ENCODE data around the gene STX5.
"Not testable (repeated sequence)": the region's sequence is repeated elsewhere in the genome, so short reads cannot be mapped to it uniquely, and the experiment has no call there.

The STX5 gene

DNA sequence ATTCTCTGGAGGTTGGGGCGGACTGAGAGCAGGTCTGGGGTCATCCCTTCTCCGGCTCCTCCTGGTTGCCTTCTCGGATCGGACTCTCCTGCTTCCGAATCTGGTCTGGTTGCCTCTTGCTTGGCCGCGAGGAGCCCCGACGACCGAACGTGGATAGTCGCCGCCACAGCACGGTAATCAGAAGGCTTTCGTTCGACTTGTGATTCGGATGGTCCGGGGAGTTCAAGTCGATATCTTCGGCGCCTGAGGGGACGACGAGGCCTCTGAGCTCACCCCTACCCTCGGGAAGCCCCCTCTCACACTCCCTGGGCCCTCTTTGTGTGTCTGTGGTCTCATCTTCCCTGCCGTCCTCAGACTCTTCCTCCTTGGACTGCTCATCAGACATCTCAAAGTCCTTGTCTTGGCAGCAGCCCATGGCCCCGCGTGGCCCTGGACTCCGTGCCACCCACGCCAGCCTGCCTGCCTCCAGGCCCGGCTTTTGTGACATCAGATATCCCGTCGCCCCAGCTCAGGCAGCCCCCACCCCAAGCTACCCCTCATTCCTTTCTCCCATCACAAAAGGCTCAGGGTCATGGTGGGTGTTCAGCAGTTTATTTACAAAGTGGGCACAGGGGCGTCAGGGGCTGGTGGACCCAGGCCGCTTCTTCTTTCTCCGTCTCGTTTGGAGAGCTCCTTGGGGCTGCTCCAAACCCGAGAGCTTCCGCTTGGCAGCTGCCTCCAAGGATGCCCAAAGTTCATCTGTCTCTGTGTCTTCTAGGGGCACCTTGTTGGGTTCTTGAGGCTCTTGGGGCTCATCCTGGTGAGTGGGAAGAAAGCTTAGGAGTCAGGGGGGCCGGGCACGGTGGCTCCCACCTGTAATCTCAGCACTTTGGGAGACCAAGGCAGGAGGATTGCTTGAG lies 734 bp upstream of the STX5 start, which contains the start of gene TEX54:
TEX54 (minus strand) TSS at position 506 of the 899 bp plus-strand sequence.
- peak within 1 kb of the TSS; percentile 97 for H2AFZ ChIP-seq (ENCODE audit: low read length)
- no peak within 1 kb of the TSS for H3K4ac ChIP-seq (ENCODE audit: low read length)
- peaks cover 3 to 7% of the 10 kb centered on the region in 2 donors for H3K4me1 ChIP-seq (ENCODE audit: control insufficient read depth in 2 of 2, insufficient read depth in 1 of 2, low read depth in 1 of 2, low read length in 2 of 2)
- peak within 1 kb of the TSS; percentile 96 for H3K9ac ChIP-seq (ENCODE audit: low read depth, low read length, poor library complexity)
- peak within 1 kb of the TSS; percentile 83 for H3K14ac ChIP-seq (ENCODE audit: low read length)
- peak within 1 kb of the TSS; percentile 92 for H3K4me2 ChIP-seq (ENCODE audit: insufficient read depth, low read length, poor library complexity, severe bottlenecking)
- H3K36me3 ChIP-seq (replicated peaks in 1 of 2; ENCODE audit: control insufficient read depth in 2 of 2, insufficient read depth in 2 of 2, low read length in 2 of 2), result peaks cover 29 to 55% of the 10 kb centered on the region in 2 donors
- no peak within 1 kb of the TSS for H4K8ac ChIP-seq (ENCODE audit: low read depth, low read length)
- no CpG with 5 or more reads among the region's 40 CpGs for WGBS, 2 donors (ENCODE audit: extremely low coverage in 2 of 2, insufficient read length in 2 of 2, insufficient replicate concordance in 1 of 2)
- peak within 1 kb of the TSS; percentile 91 for H2BK5ac ChIP-seq (ENCODE audit: low read length)
- H2BK120ac ChIP-seq (ENCODE audit: low read depth, low read length), result peak within 1 kb of the TSS; percentile 93
- peak within 1 kb of the TSS; percentile 83 for H3K27ac ChIP-seq (replicated peaks; ENCODE audit: low read length)
- peak within 1 kb of the TSS; percentile 98 for H3K23ac ChIP-seq (ENCODE audit: low read depth, low read length, poor library complexity)
- peaks cover 7% of the 10 kb centered on the region for H3K79me1 ChIP-seq (ENCODE audit: low read depth, low read length)
- peak within 1 kb of the TSS; percentile 95 for H2AK5ac ChIP-seq (ENCODE audit: low read depth, low read length)
- H3K18ac ChIP-seq (ENCODE audit: low read length), result peak within 1 kb of the TSS; percentile 99
- no peaks in the 10 kb centered on the region for H3K9me3 ChIP-seq (replicated peaks in 1 of 2; ENCODE audit: control insufficient read depth in 2 of 2, insufficient read depth in 1 of 2, low read depth in 1 of 2, low read length in 2 of 2)
- peak within 1 kb of the TSS; percentile 70 to 90 for H3K4me3 ChIP-seq (ENCODE audit: low read length in 2 of 2)
- peak within 1 kb of the TSS; percentile 94 for H2BK15ac ChIP-seq (ENCODE audit: low read length)
- H3K27me3 ChIP-seq (ENCODE audit: control insufficient read depth in 3 of 3, insufficient read depth in 3 of 3, low read depth in 1 of 3, low read length in 3 of 3), result no peaks in the 10 kb centered on the region
- H4K91ac ChIP-seq (ENCODE audit: low read depth, low read length, poor library complexity), result no peak within 1 kb of the TSS
- DNase-seq (ENCODE audit: low spot score), result no peak
- H2BK12ac ChIP-seq (ENCODE audit: low read length), result peak within 1 kb of the TSS; percentile 34

DNA sequence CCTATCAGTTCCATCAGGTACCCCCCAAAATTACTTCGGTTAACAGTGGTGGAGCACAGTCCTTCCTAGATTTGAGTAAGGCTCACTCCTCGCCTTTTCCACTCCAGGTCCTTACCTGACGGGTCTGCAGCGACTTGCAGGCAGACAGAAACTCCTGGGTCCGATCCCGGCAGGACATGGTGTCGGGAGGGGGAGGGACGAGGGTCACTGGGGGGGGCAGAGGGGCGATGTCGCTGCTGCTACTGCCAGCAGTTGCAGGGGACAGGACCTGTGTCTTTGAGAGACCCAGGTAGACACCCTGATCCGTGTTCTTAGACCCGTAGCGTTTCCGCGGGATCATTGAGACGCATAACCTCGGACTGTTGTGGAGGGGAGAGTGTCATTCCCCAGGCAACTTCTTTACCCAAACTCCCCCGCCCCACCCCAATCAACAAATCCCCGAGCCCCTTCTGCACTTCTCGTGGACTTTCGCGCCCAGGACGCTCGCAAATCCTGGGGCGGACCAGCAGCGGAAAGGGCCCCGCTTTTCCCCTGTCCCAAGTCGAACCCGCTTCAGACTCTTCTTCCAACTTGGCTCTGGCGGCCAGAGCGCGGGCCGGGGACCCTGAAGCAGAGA lies 839 bp downstream of the STX5 start:
- Histone ChIP-seq H3K4me2 (ENCODE audit: insufficient read depth, low read length, poor library complexity, severe bottlenecking) (peak overlapping the region; percentile 82), H3K79me1 (ENCODE audit: low read depth, low read length) (peaks cover 7% of the 10 kb centered on the region), H3K9me3 (replicated peaks in 1 of 2; ENCODE audit: control insufficient read depth in 2 of 2, insufficient read depth in 1 of 2, low read depth in 1 of 2, low read length in 2 of 2) (no peaks in the 10 kb centered on the region), H4K8ac (ENCODE audit: low read depth, low read length) (peak overlapping the region; percentile 54), H3K23ac (ENCODE audit: low read depth, low read length, poor library complexity) (peak overlapping the region; percentile 92), H3K4me1 (ENCODE audit: control insufficient read depth in 2 of 2, insufficient read depth in 1 of 2, low read depth in 1 of 2, low read length in 2 of 2) (peaks cover 3 to 7% of the 10 kb centered on the region in 2 donors), H2AK5ac (ENCODE audit: low read depth, low read length) (no peak overlapping the region), H2AFZ (ENCODE audit: low read length) (peak overlapping the region; percentile 97), H3K9ac (ENCODE audit: low read depth, low read length, poor library complexity) (peak overlapping the region; percentile 92), H3K27me3 (ENCODE audit: control insufficient read depth in 3 of 3, insufficient read depth in 3 of 3, low read depth in 1 of 3, low read length in 3 of 3) (no peaks in the 10 kb centered on the region), H4K91ac (ENCODE audit: low read depth, low read length, poor library complexity) (no peak overlapping the region), H3K18ac (ENCODE audit: low read length) (peak overlapping the region; percentile 98), H2BK12ac (ENCODE audit: low read length) (no peak overlapping the region), H3K4me3 (ENCODE audit: low read length in 2 of 2) (peak overlapping the region; percentile 70 to 95), H2BK120ac (ENCODE audit: low read depth, low read length) (no peak overlapping the region), H3K14ac (ENCODE audit: low read length) (no peak overlapping the region), H3K36me3 (replicated peaks in 1 of 2; ENCODE audit: control insufficient read depth in 2 of 2, insufficient read depth in 2 of 2, low read length in 2 of 2) (peaks cover 28 to 54% of the 10 kb centered on the region in 2 donors), H3K4ac (ENCODE audit: low read length) (peak overlapping the region; percentile 42), H3K27ac (replicated peaks; ENCODE audit: low read length) (peak overlapping the region; percentile 93), H2BK15ac (ENCODE audit: low read length) (no peak overlapping the region), H2BK5ac (ENCODE audit: low read length) (peak overlapping the region; percentile 79)
- DNase-seq (ENCODE audit: low spot score), result no peak
- WGBS, 2 donors (ENCODE audit: extremely low coverage in 2 of 2, insufficient read length in 2 of 2, insufficient replicate concordance in 1 of 2), result no CpG with 5 or more reads among the region's 33 CpGs

- not testable (repeated sequence) for H3K27me3 ChIP-seq (ENCODE audit: control insufficient read depth in 3 of 3, insufficient read depth in 3 of 3, low read depth in 1 of 3, low read length in 3 of 3); H3K4me3 ChIP-seq (ENCODE audit: low read length in 2 of 2); H3K9ac ChIP-seq (ENCODE audit: low read depth, low read length, poor library complexity); H4K8ac ChIP-seq (ENCODE audit: low read depth, low read length); H3K79me1 ChIP-seq (ENCODE audit: low read depth, low read length); H2AK5ac ChIP-seq (ENCODE audit: low read depth, low read length); H2BK120ac ChIP-seq (ENCODE audit: low read depth, low read length); H3K18ac ChIP-seq (ENCODE audit: low read length); H2BK15ac ChIP-seq (ENCODE audit: low read length); H3K4me1 ChIP-seq (ENCODE audit: control insufficient read depth in 2 of 2, insufficient read depth in 1 of 2, low read depth in 1 of 2, low read length in 2 of 2); H4K91ac ChIP-seq (ENCODE audit: low read depth, low read length, poor library complexity); DNase-seq (ENCODE audit: low spot score); H2AFZ ChIP-seq (ENCODE audit: low read length); H3K4ac ChIP-seq (ENCODE audit: low read length); H3K27ac ChIP-seq (replicated peaks; ENCODE audit: low read length); H2BK12ac ChIP-seq (ENCODE audit: low read length); H3K14ac ChIP-seq (ENCODE audit: low read length); H3K9me3 ChIP-seq (replicated peaks in 1 of 2; ENCODE audit: control insufficient read depth in 2 of 2, insufficient read depth in 1 of 2, low read depth in 1 of 2, low read length in 2 of 2); H3K23ac ChIP-seq (ENCODE audit: low read depth, low read length, poor library complexity); H3K4me2 ChIP-seq (ENCODE audit: insufficient read depth, low read length, poor library complexity, severe bottlenecking); H2BK5ac ChIP-seq (ENCODE audit: low read length)
- peaks cover 25 to 54% of the 10 kb centered on the region in 2 donors for H3K36me3 ChIP-seq (replicated peaks in 1 of 2; ENCODE audit: control insufficient read depth in 2 of 2, insufficient read depth in 2 of 2, low read length in 2 of 2)
- WGBS, 2 donors (ENCODE audit: extremely low coverage in 2 of 2, insufficient read length in 2 of 2, insufficient replicate concordance in 1 of 2), result no CpG with 5 or more reads among the region's 8 CpGs
Measured at GRCh38 chr11:62828130-62828529, 3.7 kb downstream of the STX5 start.

DNA sequence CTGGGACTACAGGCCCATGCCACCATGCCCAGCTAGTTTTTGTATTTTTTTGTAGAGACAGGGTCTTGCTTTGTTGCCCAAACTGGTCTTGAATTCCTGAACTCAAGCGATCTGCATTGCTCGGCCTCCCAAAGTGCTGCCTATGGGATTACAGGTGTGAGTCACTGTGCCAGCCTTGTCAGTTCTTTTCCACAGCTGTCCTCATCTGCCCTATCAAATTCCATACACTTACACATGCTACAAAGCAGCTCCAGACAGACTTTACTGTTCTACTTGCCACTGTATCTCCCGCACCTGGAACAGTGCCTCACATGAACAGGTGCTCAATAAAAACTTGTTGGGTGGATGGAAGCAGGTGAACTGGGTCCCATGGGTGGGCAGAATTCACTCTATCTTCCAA lies 8.2 kb downstream of the STX5 start:
- H2BK12ac ChIP-seq (ENCODE audit: low read length), result no peak overlapping the region
- H2BK5ac ChIP-seq (ENCODE audit: low read length), result no peak overlapping the region
- H3K4me1 ChIP-seq (ENCODE audit: control insufficient read depth in 2 of 2, insufficient read depth in 1 of 2, low read depth in 1 of 2, low read length in 2 of 2), result no peaks in the 10 kb centered on the region
- no peak overlapping the region for H3K23ac ChIP-seq (ENCODE audit: low read depth, low read length, poor library complexity)
- no CpG with 5 or more reads among the region's 3 CpGs for WGBS, 2 donors (ENCODE audit: extremely low coverage in 2 of 2, insufficient read length in 2 of 2, insufficient replicate concordance in 1 of 2)
- H4K91ac ChIP-seq (ENCODE audit: low read depth, low read length, poor library complexity), result no peak overlapping the region
- H3K4me2 ChIP-seq (ENCODE audit: insufficient read depth, low read length, poor library complexity, severe bottlenecking), result no peak overlapping the region
- no peak overlapping the region for H3K4ac ChIP-seq (ENCODE audit: low read length)
- H2AK5ac ChIP-seq (ENCODE audit: low read depth, low read length), result no peak overlapping the region
- H2BK120ac ChIP-seq (ENCODE audit: low read depth, low read length), result no peak overlapping the region
- H2AFZ ChIP-seq (ENCODE audit: low read length), result no peak overlapping the region
- no peak overlapping the region for H2BK15ac ChIP-seq (ENCODE audit: low read length)
- H3K79me1 ChIP-seq (ENCODE audit: low read depth, low read length), result no peaks in the 10 kb centered on the region
- H3K18ac ChIP-seq (ENCODE audit: low read length), result no peak overlapping the region
- DNase-seq (ENCODE audit: low spot score), result no peak
- no peak overlapping the region for H3K9ac ChIP-seq (ENCODE audit: low read depth, low read length, poor library complexity)
- H3K9me3 ChIP-seq (replicated peaks in 1 of 2; ENCODE audit: control insufficient read depth in 2 of 2, insufficient read depth in 1 of 2, low read depth in 1 of 2, low read length in 2 of 2), result no peaks in the 10 kb centered on the region
- H3K14ac ChIP-seq (ENCODE audit: low read length), result no peak overlapping the region
- H3K27ac ChIP-seq (replicated peaks; ENCODE audit: low read length), result no peak overlapping the region
- no peak overlapping the region for H4K8ac ChIP-seq (ENCODE audit: low read depth, low read length)
- peaks cover 36 to 83% of the 10 kb centered on the region in 2 donors for H3K36me3 ChIP-seq (replicated peaks in 1 of 2; ENCODE audit: control insufficient read depth in 2 of 2, insufficient read depth in 2 of 2, low read length in 2 of 2)
- no peak overlapping the region for H3K4me3 ChIP-seq (ENCODE audit: low read length in 2 of 2)
- no peaks in the 10 kb centered on the region for H3K27me3 ChIP-seq (ENCODE audit: control insufficient read depth in 3 of 3, insufficient read depth in 3 of 3, low read depth in 1 of 3, low read length in 3 of 3)
